Activated CD4-positive, alpha-beta T cell treated with anti-CD3 and anti-CD28 coated beads, Interleukin-2, amount 50 U/mL, for 24 hours (primary cell): ENCODE results near the gene ROS1.
"Not testable (repeated sequence)": the region's sequence is repeated elsewhere in the genome, so short reads cannot be mapped to it uniquely, and the experiment has no call there.

Source experiments
- DNase-seq, 2 donors: peaks; one replicate each; pipeline ENCODE4 v3.0.0-alpha.2; 2020; ENCODE audit warnings: low read depth in 1 of 2, low spot score in 1 of 2

ROS1 gene

DNA sequence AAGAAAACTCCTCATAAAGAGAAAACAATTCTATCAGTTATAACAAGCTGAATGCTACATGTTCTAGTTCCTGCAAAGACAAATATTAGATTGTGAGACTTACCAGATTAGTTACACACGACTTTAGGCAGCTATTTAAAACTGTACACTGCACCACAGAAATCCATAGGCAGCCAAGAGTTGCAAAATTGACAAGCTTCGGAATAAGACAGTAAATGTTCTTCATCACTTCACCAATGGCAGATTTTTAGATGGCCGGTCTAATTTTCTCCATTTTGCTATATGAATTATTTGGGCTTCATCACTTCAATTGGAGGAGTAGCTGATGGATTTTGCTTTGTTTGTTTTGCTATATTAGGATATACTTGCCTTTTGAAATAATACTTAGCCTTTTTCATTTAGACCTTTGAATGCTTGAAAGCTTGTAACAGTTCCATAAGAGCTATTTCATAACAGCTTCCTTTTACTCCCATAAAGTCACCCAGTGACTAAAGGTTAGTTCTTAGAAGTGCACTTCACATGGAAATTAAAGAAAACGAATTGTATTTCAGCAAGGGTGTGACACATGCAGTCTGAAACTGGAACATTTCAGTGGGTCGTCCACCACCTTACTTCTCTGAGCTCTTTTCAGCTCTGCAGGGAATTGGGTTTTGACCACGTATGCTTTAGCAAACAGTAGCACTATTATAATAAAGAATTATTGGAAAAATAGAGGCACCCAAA, at the start of gene ROS1:
ROS1 (minus strand) TSS at position 512 of the 723 bp plus-strand sequence; CDS start at position 226, 286 bp downstream.
- no peak for DNase-seq

DNA sequence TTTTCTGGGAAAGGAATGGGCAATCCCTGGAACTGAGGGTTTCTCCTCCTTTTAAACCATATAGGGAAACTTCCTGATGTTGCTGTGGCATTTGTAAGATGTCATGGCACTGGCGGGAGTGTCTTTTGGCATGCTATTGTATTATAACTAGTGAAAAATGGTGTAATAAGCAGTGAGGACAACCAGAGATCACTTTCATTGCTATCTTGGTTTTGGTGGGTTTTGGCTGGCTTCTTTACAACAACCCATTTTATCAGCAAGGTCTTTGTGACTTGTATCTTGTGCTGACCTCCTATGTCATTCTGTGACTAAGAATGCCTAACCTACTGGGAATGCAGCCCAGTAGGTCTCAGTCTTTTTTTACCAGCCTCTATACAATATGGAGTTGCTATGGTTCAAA, 47.7 kb upstream of the ROS1 start:
- DNase-seq: no peak

DNA sequence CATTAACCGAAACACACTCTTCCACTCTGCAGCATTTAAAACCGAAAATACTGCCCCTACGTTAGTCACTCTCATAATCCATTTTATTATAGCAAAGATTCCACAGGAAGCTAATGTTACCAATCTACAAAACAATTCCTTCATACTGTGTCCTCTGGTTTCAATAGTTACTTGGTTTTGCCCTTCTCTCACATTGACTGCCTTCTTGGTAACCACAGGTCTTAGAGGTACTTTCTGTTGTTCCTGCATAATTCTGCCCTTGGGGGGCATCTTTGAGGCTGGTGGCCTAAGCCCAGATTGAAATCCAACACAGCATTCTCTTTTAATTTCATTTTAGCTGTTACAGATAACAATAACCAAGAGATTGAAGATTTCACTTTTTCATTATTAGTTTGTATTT, 46.9 kb upstream of the ROS1 start:
- DNase-seq: no peak

DNA sequence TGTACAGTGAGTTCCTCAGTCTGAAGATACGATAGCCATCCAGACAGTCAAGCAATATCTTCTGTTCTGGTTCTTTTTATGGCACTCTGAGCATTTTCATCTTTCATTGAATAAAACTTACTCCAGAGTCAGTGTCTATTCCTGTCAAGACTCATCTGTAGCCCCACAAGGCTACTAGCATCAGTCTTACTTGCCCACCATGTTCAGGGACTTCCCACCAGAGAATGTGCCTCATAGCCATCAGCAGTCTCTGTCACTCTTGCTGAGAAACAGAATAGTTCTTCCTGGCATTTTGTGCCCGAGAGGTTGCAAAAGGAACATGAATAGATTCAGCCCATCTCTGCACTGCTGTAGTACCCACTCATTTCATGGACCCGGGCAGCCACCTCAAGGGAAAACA, 44.0 kb upstream of the ROS1 start:
- no peak for DNase-seq

DNA sequence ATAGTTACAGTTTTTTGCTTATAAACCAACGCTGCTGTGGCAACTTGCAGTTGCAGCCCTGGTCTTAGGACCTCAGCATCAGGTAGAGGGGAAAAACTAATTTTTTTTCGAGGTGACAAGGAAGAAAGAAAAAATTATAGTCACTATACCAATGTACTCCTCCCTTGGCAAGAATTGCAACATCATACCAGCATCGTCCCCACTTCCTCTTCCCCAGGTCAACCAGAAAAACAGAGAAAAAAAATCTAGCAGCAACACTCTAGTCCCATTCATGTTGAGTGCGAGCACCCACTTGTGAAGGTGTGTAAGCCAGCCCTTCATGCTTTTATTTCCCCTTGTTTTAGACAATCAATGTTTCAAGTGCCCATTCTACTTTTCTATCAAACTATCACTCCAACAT, 43.6 kb upstream of the ROS1 start:
- DNase-seq: no peak

DNA sequence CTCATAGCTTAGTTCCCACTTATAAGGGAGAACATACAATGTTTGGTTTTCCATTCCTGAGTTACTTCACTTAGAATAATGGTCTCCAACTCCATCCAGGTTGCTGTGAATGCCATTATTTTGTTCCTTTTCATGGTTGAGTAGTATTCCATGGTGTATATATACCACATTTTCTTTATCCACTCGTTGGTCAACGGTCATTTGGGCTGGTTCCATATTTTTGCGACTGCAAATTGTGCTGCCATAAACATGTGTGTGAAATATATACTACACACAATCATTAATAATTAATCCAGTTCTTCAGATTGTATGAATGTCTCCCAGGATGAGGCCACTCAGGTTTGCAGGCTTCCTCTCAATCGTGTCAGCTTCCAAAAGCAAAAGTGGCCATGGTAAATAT, 42.8 kb upstream of the ROS1 start:
- not testable (repeated sequence) for DNase-seq

DNA sequence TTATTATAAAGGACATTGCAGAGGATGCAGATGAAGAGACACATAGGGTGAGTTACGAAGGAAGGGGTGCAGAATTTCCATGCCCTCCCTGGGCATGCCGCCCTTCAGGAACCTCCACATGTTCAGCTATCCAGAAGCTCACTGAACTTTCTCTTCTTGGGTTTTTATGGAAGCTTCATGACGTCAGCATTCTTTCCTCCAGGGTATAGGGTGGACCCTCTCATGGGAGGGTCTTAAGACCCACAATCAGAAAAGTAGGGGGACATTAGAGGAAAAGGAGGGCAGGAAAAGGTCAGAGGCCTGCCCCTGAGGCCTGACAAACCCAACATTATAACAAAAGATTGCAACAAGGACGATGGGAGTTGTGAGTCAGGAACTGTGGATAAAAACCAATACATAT, 42.1 kb upstream of the ROS1 start:
- DNase-seq: no peak

DNA sequence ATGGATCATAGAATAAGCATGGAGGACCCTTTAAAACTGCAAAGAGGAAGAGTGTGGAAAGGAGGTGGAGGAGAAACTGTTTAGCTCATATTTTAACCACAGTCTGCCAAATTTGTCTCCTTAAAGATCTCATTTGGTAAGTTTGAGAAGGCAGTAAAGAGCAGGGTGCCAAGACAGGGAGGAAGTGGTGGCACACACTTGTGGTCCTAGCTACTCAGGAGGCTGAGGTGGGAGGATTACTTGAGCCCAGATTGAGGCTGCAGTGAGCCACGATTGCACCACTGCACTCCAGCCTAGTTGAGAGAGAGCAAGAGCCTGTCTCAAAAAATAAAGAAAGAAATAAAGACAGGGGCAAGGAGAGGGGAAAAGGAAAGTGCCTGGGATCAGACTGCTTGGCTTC, 39.9 kb upstream of the ROS1 start:
- no peak for DNase-seq

DNA sequence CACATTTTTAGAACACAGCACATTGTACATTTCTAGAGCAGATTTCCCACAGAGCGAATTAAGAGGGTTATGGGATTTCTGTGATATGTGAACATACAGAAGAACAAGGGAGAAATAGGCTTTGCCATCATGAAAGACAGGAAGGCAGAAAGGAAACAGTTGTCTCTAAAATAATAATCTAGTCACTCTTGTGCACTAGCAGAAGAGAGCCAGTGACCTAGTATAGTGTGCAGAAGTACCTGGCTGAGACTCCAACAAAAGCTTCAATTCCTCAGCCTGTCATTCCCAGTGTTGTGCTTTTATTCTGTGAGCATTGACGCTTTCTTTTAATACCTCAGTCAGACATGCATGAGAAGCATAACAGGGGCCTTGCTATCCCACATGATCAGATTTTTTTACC, 39.0 kb upstream of the ROS1 start:
- no peak for DNase-seq

DNA sequence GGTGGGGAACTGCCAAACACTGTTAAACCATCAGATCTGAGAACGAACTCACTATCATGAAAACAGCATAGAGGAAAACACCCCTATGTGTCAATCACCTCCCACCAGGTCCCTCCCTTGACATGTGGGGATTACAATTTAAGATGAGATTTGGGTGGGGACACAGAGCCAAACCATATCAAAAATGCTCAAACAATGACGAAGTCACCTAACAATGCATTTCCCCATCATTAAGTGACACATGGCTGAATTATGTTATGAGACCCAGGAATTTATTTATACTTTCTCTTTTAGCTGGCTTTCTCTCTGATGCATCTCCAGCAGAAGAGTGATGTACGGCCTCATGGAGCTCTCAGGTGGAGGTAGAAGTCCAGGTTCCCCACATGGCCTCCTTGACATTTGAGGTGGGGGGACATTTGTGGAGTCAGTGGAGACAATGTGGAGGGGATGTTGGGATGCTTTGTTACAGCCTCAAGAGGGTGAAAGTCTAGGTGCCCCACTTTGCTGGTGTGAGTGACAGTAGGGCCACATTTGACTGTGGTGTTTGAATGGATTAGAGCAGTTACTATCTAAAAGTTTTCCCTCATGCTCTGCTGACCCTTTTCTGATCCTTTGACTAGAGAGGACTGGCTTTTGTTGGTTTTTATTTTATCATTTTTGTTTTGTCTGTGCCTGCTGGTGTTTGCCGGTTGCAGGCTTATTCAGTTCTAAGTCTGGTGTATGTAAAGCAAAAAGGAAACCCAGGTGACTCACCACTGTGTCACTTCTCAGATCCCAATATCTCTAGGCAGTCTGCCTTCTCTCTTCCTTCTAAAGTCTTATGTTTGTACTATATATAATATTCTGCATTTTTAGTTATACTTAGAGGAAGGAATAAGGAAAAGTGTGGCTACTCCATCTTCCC, 38.3 kb upstream of the ROS1 start:
- no peak for DNase-seq

DNA sequence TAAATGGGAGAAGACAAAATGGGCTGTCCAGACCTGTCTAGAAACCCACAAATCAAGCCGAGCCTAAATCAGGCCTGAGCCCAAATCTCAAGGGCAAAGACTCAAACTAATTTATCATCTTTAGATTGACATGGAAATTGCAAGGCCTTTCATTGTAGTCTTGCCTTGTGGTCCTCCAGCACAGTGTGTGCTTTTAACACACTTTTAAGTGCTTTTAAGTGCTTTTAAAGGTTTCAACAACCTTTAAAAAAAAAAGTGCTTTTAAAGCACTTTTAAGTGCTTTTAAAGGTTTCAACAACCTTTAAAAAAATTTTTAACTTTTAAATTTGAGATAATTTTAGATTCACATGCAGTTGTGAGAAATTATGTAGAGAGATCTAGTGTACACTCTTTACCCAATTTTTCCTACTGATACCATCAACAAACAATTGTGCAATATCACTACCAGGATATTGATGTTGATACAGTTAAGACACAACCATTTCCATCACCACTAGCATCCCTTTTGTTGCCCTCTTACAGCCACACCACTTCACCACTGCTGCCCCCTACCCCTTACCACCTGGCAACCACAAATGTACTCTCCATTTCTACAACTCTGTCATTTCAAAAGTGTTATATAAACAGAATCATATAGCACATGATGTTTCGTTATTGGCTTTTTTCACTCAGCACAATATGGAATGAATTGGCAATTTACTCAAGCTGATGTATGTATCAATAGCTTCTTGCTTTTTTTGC, 33.6 kb upstream of the ROS1 start:
- no peak for DNase-seq

DNA sequence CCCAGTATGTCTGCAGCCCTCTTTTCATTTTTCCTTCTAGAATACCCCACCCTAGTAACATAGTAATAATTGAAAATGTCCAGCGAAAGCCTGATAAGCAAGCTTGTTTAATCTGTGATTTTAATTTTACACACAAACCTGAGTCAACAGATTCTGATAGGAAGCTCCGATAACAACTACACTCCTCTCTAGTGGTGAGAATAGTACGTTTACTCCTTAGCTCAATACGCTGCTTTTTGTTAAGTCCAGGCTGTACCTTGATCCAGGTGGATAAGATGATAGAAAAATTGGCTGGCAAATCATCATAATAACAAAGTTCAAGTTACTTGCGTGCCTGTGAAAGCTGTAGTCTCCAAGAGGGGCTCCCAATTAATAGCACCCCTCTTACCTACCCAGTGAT, 31.3 kb upstream of the ROS1 start:
- no peak for DNase-seq

DNA sequence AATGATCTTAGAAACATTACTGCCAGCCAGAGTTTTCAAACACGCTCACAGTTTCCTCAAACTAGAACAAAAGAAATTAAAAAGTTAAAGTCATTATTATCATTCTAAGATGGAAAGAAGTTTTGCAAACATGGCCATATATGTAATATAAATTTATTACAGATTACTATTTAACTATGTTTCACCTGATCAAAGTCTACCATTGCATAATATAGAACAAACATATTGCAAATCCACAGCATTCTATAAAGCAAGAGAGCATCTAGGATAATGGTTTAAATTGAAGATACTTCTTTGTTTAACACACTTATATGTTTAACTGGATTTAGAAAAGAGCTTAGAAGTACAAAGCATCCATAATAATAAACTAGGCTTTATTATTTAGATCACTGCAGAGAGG, 30.5 kb upstream of the ROS1 start:
- DNase-seq: no peak

DNA sequence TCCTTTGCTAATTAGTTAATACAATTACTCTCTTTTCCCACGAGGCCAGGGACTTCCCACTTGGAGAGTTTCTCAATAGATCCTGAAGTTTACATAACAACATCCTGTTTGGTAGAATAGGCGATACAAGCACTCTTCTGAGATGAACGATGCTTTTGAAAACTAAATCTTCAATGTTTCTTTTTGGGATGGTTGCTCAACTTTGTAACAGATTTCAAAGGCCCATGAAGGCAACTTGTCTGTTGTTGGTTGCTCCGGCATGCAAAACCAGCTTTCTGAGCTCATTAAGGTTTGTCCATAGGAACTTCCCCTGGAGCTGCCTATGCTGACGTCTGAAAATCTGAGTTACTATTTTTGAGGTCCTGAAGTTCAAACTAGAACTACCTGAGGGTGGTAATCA, 25.9 kb upstream of the ROS1 start:
- no peak for DNase-seq

DNA sequence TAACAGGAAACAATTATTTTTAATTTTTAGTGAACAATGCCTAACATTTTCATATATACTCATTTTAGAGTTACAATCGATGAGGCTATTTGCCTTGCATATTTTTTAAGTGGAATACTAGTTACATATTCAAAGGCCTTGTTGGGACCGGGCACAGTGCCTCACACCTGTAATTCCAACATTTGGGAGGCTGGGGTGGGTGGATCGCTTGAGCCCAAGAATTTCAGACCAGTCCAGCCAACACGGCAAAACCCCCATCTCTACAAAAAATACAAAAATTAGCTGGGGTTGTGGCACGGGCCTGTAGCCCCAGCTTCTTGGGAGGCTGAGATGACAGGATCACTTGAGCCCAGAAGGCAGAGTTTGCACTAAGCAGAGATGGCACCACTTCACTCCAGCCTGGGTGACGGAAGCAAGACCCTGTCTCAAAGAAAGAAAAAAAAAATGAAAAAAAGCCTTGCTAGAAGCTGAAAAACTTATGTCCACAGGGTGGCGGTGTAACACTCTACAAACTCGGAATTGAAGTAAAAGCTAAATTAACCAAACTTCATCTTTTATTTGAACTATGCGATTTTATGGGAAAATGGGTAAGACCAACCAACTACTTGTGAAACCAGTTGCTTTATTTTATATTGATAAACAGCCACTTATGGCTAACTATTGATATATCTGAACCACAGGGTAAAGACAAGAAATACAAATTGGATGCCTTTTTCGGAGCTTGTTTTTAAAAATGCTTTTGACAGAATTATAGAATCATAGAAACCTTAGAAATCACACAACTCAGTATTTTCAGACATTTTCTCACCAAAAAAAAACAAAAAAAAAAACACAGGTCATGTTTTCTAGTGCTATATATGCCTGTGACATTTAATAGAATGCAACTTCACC, 24.1 kb upstream of the ROS1 start:
- peak; percentile 7 to 41 for DNase-seq

DNA sequence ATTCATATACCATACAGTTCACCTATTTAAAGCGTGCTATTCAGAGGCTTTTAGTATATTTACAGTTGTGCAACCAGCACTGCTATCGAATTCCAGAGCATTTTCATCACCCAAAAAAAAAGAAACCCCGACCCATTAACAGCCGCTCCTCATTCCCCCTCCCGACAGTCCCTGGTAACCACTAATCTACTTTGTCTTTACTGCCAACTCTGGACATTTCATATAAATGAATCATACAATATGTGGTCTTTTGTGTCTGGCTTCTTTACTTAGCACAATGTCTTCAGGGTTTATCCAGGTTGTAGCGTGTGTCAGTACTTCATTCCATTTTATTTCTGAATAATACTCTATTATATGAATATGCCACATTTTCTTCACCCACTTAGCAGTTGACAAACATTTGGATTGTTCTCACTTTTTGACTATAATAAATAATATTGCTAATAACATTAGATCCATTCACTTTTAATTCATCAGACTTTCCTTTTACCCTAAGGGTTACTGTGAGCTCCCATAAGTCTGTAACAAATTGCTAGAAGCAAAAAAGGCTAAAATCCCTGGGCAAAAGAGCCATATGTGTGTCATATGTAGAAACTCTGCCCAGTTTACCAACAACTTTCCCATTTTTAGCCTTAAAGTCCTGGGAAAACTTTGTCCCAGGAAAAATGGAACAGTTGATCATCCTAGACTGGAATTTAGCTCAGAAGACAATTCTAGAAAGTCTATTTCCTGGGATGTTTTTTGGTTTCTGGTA, 23.2 kb upstream of the ROS1 start:
- no peak for DNase-seq

DNA sequence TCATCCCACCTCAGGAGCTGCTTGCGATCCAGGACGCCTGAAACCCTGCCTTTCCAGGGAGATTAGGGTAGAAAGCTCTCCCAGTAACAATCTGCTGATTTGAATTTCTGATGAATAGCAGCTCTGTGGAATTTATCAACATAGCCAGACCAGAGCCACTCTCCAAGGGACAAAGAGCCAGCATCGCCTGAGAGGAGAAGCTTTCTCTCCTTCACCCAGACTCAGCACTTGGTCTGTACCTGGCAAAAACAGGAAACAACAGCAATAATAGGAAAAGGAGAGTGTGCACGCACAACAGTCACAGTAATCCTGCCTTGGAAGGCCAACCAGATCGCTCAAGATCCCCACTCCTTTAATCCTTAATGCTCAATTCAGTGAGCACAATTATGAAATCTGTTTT, 22.3 kb upstream of the ROS1 start:
- no peak for DNase-seq

DNA sequence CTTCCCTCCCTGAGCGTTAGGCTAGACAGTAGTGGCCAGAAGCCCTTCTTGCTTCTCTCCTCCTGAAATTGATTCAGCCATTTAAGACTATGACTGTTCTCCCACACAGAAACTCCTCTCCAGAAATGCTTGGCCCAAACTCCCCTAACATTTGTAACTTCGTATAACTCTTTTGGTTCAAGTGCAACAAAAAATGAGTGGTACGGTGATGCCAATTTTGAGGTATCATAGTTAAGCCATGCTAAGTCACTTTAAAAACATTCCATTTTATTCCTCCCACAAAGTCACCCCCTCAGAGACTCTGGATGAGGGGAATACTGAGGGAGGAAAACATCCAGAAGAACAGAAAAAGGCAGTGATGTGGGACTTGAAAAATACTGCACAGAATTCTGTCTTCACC, 21.1 kb upstream of the ROS1 start:
- DNase-seq: no peak

DNA sequence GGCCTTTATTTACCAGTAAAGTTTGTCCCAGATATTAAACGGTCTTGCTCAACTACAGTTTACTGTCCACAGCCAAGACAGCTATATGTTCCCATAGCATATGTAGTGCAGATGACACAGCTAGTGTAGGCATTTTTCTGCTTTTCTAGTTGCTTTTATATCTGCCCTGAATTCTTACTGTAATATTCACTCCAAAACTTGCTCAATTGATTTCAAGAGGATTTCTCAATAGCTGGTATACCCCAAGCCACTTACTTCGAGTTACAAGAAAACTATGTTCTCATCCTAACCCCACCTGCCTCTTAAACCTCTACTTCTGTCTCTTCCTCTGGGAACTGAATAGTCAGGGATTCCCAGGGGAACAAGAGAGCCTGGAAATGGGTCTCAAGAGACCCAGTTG, 18.9 kb upstream of the ROS1 start:
- DNase-seq: no peak

DNA sequence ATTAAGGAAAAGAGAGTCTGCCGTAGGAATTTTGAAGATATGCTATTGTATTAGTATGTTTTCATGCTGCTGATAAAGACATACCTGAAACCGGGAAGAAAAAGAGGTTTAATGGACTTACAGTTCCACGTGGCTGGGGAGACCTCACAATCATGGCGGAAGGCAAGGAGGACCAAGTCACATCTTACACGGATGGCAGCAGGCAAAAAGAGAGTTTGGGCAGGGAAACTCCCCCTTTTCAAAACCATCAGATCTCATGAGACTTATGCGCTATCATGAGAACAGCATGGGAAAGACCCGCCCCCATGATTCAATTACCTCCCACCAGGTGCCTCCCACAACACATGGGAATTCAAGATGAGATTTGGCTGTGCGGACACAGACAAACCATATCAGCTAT, 16.6 kb upstream of the ROS1 start:
- not testable (repeated sequence) for DNase-seq
